SH-SY5Y (cell line): Measurements from ENCODE around the gene ALDH9A1.

Experiments used
- GATA2 ChIP-seq: IDR thresholded peaks from 2 replicates; pipeline ENCODE4 v1.6.1; 2011; ENCODE audit warnings: mild to moderate bottlenecking, low read depth, low read length
- GATA3 ChIP-seq: IDR thresholded peaks from 2 replicates; pipeline ENCODE4 v1.6.1; 2011; ENCODE audit warnings: low read depth, mild to moderate bottlenecking, low read length, moderate library complexity

DNA sequence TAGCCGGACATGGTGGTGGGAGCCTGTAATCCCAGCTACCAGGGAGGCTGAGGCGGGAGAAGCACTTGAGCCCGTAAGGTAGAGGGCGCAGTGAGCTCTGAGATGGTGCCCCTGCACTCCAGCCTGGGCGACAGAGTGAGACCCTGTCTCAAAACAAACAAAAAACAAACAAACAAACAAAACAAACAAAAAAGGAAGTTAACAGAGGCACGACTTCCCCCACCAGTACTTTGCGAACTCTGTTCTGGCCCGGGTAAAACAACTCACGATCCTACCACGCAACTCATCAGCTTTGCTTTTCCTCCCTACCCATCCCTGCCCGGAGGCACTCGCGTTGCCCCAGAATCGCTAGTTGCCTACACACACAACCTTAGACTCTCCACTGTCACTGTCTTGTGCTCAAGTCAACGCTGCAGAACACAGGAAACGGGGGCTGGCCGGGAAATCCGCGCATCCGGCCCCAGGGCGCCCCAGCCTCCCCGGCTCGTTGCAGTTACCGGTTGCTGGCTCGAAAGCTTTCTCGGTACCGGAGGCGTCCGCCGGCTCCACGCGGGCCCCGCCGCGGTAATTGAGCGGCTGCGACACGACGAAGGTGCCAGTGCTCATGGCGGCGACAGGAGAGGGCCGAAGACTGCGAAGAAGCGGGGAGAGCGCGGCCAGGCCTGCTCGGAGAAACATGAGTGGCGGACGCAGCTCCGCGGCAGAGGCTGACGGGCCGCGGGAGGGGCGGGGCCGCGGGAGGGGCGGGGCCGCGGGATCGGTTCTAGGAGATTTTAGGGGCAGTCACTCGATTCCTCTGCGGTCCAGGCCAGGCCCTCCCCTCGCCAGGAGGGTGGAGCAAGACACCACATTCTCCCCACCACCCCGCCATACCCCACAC, at the start of gene ALDH9A1:
- no peak for TF ChIP-seq GATA3
- no peak for TF ChIP-seq GATA2
